HG03097 (cell line): ENCODE measurements around the gene FAM3D.
A peak's percentile ranks its signal among the peaks of the same experiment; 100 is the strongest.

Source experiments
- ATAC-seq: cut with Tn5 transposase; IDR thresholded peaks from one replicate; pipeline ENCODE4 v1.9.1; 2021; ENCODE audit not compliant: unreplicated experiment, low FRiP score

The FAM3D gene

GRCh38 chr3:58604031-58604430 lies 62.5 kb downstream of the FAM3D start:
- no peak for ATAC-seq

GRCh38 chr3:58603606-58604005 lies 63.0 kb downstream of the FAM3D start:
- ATAC-seq: no peak

GRCh38 chr3:58597770-58598310 lies 68.7 kb downstream of the FAM3D start:
- no peak for ATAC-seq

- ATAC-seq: no peak
Measured at GRCh38 chr3:58596834-58597518, 69.6 kb downstream of the FAM3D start.

- ATAC-seq: no peak
Measured at GRCh38 chr3:58594117-58594516, 72.5 kb downstream of the FAM3D start.

- no peak for ATAC-seq
Measured at GRCh38 chr3:58591517-58592510, 74.8 kb downstream of the FAM3D start.

GRCh38 chr3:58588030-58588614 lies 78.5 kb downstream of the FAM3D start:
- no peak for ATAC-seq

GRCh38 chr3:58586776-58587192 lies 79.8 kb downstream of the FAM3D start:
- no peak for ATAC-seq

GRCh38 chr3:58585994-58586393 lies 80.6 kb downstream of the FAM3D start:
- no peak for ATAC-seq

- ATAC-seq: peak; percentile 93
Measured at GRCh38 chr3:58585005-58585786, 81.4 kb downstream of the FAM3D start.

- ATAC-seq: no peak
Measured at GRCh38 chr3:58584690-58585004, 81.9 kb downstream of the FAM3D start.
